Measurements from ENCODE around the gene BEST4. TPM values are rescaled to one million over a fixed set of nuclear protein-coding genes. Genes with fewer than 3 reads are reported as not detected.

The BEST4 gene
- polyA plus RNA-seq, 1 donor (not counting 4 experiments of a cell fraction or from before 2014, with no cell fraction given) = 0.14 TPM

DNA sequence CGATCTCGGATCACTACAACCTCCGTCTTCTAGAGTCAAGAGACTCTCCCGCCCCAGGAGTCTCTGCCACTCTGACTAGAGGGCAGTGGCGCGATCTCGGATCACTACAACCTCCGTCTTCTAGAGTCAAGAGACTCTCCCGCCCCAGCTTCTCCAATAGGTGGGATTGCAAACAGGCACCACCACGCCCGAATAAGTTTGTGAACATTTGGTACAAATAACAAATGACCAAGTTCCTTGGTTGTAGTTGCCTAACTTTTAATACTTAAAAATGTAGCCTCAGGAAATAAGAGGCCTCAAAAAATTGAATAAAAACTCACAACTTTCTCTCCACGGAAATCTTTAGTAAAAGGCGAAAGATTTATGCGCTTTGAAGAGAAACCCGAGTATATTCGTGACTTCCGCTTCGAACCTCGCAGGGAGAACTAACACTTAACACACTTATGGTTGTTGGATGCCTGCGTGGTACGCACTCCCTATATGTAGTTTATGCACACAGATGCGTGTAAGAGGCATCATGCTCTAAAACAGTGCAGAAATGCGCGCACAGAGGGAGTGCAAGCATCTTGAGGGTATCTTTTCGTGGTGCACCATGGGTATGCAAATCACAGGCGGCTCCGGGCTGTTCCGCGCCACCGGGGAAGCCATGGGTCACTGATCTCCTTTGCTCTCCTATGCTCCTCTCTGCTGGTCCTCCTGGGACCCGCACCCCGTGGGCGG, 31.8 kb upstream of the BEST4 start:
- Histone ChIP-seq H3K27me3 (ENCODE audit: control insufficient read depth, extremely low read depth, insufficient read depth, low read length) (no peaks in the 10 kb centered on the region), H3K36me3 (ENCODE audit: control insufficient read depth in 2 of 2, extremely low read depth in 1 of 2, insufficient read depth in 2 of 2, low read length in 2 of 2) (peaks cover 0 to 1% of the 10 kb centered on the region in 2 experiments), H3K79me2 (ENCODE audit: control insufficient read depth, insufficient read depth, low read length) (no peaks in the 10 kb centered on the region), H3K9me1 (ENCODE audit: control insufficient read depth, extremely low read depth, insufficient read depth, low read length) (no peaks in the 10 kb centered on the region), H3K9me3 (ENCODE audit: control insufficient read depth, low read depth, low read length) (no peaks in the 10 kb centered on the region), H3K4me3 (ENCODE audit: control insufficient read depth in 2 of 3, extremely low read depth in 1 of 3, insufficient read depth in 2 of 3, low read depth in 1 of 3, low read length in 3 of 3) (peak overlapping the region; percentile 20 to 83 (median 33)), H3K4me1 (ENCODE audit: control insufficient read depth, extremely low read depth, insufficient read depth, low read length) (peaks cover 34% of the 10 kb centered on the region), H3K9ac (ENCODE audit: control insufficient read depth, extremely low read depth, insufficient read depth, low read length) (peak overlapping the region; percentile 98), H2AFZ (ENCODE audit: control insufficient read depth, low read length) (peak overlapping the region; percentile 97), H3K27ac (ENCODE audit: control insufficient read depth, insufficient read depth, low read length) (peak overlapping the region; percentile 100), H4K20me1 (ENCODE audit: control insufficient read depth, extremely low read depth, insufficient read depth, low read length) (no peaks in the 10 kb centered on the region), H3K4me2 (ENCODE audit: control insufficient read depth, extremely low read depth, insufficient read depth, low read depth, low read length) (peak overlapping the region; percentile 90)
- DNase-seq (ENCODE audit: low read depth, low spot score) (no peak), FAIRE-seq (peak; percentile 29)
- TF ChIP-seq CTCF (optimal IDR thresholded peaks at IDR 0.05 in 1 of 3, IDR thresholded peaks at IDR 0.05 in 1 of 3, conservative IDR thresholded peaks at IDR 0.05 in 1 of 3; ENCODE audit: extremely low read depth in 1 of 3, insufficient read depth in 2 of 3, low read length in 3 of 3) (peak in 1 of 3 experiments; percentile 7), EZH2 (IDR thresholded peaks at IDR 0.05; ENCODE audit: low read length) (no peak)
- dilution Hi-C loops (cut with MboI; ENCODE audit: extremely low pct_ligation_motif_present, low sequenced_read_pairs) = no loop called here

DNA sequence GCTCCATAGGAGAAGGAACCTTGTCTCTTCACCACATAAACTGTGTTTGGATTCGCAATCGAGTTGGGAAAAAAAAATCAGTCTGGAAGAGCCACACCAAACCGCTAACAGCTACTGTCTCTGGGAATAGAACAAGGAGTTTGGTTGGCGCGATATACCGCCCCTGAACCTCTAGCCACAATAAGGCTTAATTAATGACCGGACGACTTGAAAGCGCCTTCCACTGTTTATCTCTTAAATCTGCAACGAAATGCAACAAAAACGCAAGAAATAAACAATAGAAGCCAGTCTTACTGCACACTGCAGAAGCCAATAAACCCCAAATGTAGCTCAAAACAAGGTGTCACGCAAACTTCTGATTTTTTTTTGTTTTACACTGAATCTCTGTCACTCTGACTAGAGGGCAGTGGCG, 31.2 kb upstream of the BEST4 start:
- Histone ChIP-seq H3K9me3 (ENCODE audit: control insufficient read depth, low read depth, low read length) (no peaks in the 10 kb centered on the region), H3K36me3 (ENCODE audit: control insufficient read depth in 2 of 2, extremely low read depth in 1 of 2, insufficient read depth in 2 of 2, low read length in 2 of 2) (peaks cover 0 to 1% of the 10 kb centered on the region in 2 experiments), H3K27me3 (ENCODE audit: control insufficient read depth, extremely low read depth, insufficient read depth, low read length) (no peaks in the 10 kb centered on the region), H2AFZ (ENCODE audit: control insufficient read depth, low read length) (no peak overlapping the region), H3K9ac (ENCODE audit: control insufficient read depth, extremely low read depth, insufficient read depth, low read length) (peak overlapping the region; percentile 98), H4K20me1 (ENCODE audit: control insufficient read depth, extremely low read depth, insufficient read depth, low read length) (no peaks in the 10 kb centered on the region), H3K79me2 (ENCODE audit: control insufficient read depth, insufficient read depth, low read length) (no peaks in the 10 kb centered on the region), H3K9me1 (ENCODE audit: control insufficient read depth, extremely low read depth, insufficient read depth, low read length) (no peaks in the 10 kb centered on the region), H3K27ac (ENCODE audit: control insufficient read depth, insufficient read depth, low read length) (peak overlapping the region; percentile 100), H3K4me1 (ENCODE audit: control insufficient read depth, extremely low read depth, insufficient read depth, low read length) (peaks cover 39% of the 10 kb centered on the region), H3K4me3 (ENCODE audit: control insufficient read depth in 2 of 3, extremely low read depth in 1 of 3, insufficient read depth in 2 of 3, low read depth in 1 of 3, low read length in 3 of 3) (peak overlapping the region in 2 of 3 experiments; percentile 33 to 35), H3K4me2 (ENCODE audit: control insufficient read depth, extremely low read depth, insufficient read depth, low read depth, low read length) (peak overlapping the region; percentile 90)
- peak; percentile 87 for FAIRE-seq
- DNase-seq (ENCODE audit: low read depth, low spot score) = no peak
- dilution Hi-C loops (cut with MboI; ENCODE audit: extremely low pct_ligation_motif_present, low sequenced_read_pairs) = no loop called here
- TF ChIP-seq CTCF (optimal IDR thresholded peaks at IDR 0.05 in 1 of 3, IDR thresholded peaks at IDR 0.05 in 1 of 3, conservative IDR thresholded peaks at IDR 0.05 in 1 of 3; ENCODE audit: extremely low read depth in 1 of 3, insufficient read depth in 2 of 3, low read length in 3 of 3) = no peak
- no peak for TF ChIP-seq EZH2 (IDR thresholded peaks at IDR 0.05; ENCODE audit: low read length)

All from keratinocyte (primary cell).